Stimulated activated CD8-positive, alpha-beta memory T cell treated with anti-CD3 and anti-CD28 coated beads, Interleukin-4, amount 100 ng/mL, for 24 hours (primary cell): Measurements from ENCODE around the gene TMEM178B.

ENCODE experiments used
- DNase-seq: peaks from one replicate; pipeline ENCODE4 v3.0.0-alpha.2; 2020; ENCODE audit warnings: low read depth

The TMEM178B gene

DNA sequence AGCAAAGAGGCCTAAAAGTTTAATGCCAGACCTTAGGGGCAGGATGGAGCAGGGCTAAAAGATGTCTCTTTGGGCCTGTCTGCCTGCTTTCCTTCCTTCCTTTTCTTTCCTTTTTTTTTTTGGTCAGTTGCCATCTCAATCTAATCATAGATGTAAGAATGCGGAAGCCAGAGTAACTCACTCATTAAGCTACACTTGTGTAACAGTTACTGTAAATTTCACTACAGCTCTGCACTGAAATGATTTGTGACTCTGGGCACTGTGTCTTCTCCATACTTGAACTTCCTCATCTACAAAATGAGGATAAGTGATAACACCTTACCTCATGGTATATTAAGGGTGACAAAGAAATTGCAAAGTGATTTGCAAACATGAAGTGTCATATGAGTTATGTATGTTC is 401.8 kb downstream of the TMEM178B start:
- no peak for DNase-seq

- no peak for DNase-seq
Measured at GRCh38 chr7:141477865-141478264, 404.0 kb downstream of the TMEM178B start.

DNA sequence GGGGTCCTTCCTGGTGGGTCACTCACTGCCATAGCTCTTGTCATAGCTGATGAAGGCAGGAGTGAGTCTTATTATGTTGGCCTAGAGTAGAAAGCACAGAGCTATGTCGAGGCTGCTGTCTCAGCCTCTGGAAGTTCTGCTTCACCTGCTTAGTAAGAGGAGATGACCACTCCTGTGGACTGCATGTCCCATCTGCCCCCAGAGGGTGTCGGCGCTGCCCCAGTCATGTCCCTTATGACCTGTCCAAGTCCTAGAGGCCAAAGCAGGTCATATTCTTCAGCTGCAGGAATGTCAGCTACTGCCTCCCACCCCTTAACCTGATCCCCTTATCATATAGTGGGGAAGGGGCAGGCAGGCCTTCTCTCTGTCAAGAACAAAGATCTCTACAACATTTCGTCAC is 405.0 kb downstream of the TMEM178B start:
- no peak for DNase-seq

DNA sequence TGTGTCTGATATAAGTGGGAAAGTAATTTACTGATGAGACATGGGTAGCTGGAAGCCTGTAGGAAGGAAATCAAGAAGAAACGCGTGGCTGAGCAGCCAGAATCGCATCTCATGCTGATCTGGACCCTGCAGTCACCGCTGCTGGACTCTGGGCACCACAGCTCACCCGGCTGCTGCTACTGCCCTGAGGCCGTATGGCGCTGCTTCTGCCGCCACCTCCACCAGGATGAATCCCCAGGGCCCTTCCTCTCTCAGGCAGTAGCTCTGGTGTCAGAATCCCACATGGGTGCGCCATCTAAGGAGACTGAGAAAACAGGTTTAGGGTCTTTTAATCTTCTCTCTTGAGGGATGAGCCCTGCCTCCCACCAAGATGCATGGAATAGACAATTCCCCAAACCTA is 407.1 kb downstream of the TMEM178B start:
- no peak for DNase-seq

GRCh38 chr7:141481971-141482370 is 408.1 kb downstream of the TMEM178B start:
- no peak for DNase-seq

DNA sequence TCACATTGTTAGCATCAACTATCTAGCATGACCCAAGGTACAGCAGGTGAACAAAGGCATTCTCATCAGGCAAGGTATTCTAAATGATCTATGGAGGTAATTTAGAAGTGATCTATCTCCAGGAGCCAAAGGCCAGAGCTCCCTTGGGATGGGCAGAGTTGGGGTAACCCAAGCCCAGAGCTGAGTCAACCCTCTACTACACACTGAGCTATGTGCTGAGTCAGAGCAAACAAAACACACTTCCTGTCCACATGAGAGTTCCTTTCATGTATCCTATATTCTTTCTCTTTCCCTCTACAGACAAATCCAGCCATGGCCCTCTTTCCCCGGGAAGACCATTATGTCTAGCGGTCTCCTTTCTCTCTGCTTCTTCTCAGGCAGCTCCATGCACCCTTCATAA is 409.2 kb downstream of the TMEM178B start:
- DNase-seq, result no peak

DNA sequence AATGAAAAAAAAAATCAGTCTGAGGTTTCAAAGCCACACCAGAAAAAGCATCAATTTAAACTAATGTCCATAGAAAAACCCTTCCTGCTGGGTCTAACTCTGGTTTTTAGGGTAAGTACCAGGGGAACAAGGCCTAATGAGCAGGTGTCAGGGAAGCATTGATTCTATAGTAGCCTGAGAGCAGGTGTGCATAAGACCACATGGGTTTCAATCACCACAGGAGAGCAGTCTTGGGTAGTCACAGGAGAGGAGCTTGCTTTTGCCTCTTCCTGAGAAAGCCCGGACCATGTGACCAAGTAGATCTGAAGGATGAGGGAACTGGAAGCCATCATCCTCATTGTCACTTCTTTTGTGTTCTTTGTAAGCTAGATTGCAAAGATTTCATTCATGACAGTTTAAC is 411.0 kb downstream of the TMEM178B start:
- DNase-seq, result no peak

DNA sequence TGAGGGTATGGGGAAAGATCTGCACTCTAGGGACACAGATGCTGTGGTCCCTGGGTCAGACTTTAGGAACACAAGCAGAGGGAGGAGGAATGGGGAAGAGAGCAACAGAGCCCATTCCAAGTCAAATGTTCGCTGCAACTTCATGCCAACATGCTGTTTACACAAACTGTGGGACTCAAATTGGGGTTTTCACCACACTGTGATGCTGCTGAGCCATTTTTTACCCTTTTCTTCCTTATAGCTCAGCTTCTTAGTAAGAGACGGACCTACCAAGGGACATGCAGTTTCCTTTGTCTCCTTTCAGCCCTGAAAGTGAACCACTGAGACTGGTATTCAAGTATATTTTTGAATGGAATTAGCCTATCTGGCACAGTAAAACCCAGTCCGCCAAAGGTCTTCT is 413.1 kb downstream of the TMEM178B start:
- DNase-seq, result no peak

GRCh38 chr7:141490474-141490873 is 416.6 kb downstream of the TMEM178B start:
- no peak for DNase-seq

DNA sequence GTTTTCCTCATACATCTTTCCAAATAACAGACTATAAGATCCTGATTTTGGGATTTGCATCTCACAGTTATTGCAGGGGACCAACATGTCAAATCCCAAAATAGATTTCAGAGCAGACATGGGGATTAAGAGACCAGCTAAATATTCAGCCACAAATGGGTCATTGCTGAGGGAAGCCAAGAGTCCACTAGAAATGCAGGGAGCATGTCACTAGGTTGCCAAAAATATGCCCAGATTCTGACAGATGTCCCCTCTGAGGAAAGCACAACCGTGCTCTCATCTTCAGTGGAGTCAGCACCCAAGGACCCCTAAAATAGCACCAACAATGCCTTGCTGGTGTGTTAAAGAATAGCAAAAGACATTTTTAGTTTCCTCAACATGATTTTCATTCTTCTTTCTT is 421.2 kb downstream of the TMEM178B start:
- no peak for DNase-seq

GRCh38 chr7:141497391-141497790 is 423.5 kb downstream of the TMEM178B start:
- DNase-seq, result no peak

DNA sequence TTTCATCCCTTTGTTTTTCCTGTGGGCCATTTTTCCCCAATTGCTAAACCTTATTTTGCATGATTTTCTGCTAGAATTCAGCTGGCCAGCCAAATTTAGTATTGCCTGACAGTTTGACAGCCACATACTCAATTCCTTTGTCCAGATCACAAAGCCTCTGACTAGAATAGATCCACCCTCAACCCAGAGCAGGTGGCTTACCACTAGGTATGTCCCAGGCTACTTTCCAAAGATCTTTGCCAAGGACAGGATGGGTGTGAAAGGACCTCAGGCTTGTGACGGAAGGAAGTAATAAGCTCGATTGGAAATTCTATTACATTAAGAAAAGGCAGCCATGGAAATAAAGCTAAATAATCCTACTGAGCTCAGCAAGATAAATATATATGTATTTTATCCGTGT is 426.7 kb downstream of the TMEM178B start:
- no peak for DNase-seq

DNA sequence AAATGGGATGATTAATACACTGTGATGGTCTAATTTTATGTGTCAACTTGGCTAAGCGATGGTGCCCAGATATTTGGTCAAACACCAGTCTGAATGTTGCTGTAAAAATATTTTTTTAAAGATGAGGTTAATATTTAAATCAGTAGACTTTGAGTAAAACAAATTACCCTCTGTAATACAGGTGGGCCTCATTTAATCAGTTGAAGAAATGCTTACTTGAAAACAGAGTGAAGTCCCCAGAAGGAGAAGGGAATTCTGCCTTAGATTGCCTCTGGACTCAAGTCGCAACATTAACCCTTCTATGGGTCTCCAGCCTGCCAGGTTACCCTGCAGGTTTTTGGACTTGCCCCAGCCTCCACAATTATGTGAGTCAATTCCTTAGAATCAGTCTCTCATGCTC is 427.6 kb downstream of the TMEM178B start:
- no peak for DNase-seq

- no peak for DNase-seq
Measured at GRCh38 chr7:141511316-141511675, 437.4 kb downstream of the TMEM178B start.

DNA sequence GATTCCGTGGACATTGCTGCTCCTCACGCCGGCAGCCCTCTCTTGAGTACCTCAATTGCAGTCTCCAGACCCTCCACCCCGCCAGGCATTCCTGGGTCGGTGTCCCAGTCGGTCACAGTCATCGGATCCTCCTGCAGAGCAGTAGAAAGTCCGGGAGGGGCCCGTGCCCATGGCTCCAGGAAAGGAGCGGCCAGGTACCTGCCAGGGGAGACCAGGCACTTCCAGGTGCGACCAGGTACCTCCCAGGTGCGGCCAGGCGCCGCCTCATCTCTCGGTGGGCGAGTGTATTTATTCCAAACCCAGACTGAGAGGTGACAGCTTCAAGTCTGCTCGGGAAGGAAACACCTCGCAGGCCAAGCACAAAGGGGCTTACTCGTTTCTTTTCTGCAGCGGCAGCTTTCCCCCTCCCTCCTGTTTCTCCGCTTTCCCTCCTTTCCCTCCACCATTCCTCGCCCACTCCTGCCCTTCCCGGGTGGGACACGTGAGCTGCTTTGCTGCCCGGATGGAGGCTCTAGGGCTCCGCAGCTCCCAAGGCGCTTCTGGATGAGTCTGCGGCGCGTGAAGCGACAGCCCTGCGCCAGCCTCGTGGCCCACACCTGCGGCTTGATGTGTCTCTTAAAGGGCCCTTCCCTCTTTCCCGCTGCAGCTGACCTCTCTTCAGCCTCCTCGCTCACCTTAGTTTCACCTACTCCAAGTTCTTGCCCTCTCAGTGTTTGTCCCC is 438.0 kb downstream of the TMEM178B start:
- DNase-seq, result no peak

GRCh38 chr7:141512597-141512996 is 438.7 kb downstream of the TMEM178B start:
- no peak for DNase-seq

DNA sequence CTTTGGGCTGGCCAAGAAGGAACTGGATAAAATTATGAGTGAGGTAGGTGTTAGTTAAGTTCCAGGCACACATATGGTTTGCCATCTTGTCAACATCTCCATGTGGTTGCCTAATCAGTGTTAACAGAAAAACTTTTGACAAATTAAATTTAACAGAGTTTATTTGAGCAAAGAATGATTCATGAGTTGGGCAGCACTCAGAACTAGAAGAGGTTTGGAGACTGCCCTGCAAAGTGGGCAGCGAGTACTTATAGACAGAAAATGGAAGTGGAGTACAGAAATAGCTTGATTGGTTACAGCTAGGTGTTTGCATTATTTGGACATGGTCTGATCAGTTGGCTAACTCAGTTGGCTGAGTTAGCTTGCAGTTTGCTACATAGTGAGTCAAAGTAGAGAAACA is 439.9 kb downstream of the TMEM178B start:
- DNase-seq, result no peak

DNA sequence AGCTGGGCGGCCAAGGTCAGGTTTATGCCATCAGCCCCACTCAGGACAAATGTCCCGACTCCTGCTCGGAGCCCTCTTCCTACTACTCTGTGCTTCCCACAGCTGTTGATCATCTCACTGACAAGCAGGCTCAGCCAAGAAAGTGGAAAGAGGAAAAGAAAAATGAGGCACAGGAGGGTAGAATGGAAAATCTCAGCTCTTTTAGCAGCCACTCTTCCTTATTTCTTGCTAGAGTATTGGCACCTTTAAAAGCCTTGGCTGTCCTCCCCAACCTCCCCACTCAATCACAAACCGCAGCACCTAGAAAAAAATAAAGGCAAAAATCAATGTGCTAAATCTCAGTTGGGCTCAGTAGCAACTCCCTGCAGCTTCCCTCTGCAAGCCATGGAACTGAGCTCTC is 442.1 kb downstream of the TMEM178B start:
- no peak for DNase-seq

- no peak for DNase-seq
Measured at GRCh38 chr7:141519623-141520022, 445.8 kb downstream of the TMEM178B start.

DNA sequence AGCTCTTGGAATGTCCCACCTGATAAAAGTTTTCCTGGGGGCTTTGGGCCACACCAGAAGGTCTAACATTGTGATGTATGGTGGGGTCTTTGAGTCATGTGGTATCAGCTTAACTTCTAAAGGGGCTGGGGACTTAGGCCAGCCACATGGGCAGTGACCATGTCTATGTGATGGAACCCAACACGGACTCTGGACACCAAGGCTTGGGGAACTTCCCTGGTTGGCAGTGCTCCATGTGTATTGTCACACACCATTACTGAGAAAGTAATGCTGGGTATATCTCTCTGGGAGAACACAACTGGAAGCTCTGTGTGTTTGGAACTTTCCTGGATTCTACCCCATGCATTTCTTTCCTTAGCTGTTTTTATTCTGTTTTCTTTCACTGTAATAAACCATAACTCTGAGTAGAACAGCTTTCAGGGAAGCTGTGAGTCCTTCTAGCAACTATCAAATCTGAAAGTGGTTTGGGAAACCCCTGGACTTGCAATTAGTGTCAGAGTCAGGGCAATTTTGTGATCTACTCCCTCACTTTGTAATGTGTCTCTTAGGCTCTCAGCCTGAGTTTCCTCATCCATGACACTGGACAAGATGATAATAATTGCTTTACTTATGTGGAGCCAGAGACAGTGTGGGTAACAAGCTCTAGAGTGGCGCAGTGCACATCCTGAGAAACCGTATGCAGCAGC is 448.9 kb downstream of the TMEM178B start:
- no peak for DNase-seq

DNA sequence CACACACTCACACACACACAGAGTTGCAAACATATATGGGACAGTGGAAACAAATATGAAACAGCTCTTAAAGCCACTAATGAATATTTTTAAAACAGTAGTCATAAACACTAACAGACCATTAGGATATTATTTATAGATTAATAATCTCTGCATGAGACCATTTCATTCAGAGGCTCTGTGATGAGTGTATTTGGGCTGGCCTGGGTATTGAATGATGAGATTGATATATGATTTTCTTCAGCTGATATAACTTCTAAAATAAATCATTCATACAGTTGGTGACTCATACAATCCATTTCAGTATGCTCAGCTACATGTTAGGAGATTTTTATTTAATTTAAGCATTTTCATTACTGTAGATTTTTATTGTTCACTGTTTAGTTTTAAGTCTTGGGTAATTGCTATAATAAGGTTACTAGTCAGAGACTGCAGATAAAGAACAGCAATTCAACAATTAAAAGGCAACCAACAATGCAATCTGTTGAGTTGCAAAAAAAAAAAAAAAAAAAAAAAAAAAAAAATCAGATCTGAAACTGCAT is 452.2 kb downstream of the TMEM178B start:
- DNase-seq, result no peak

- no peak for DNase-seq
Measured at GRCh38 chr7:141527076-141527475, 453.2 kb downstream of the TMEM178B start.

- no peak for DNase-seq
Measured at GRCh38 chr7:141528399-141528798, 454.5 kb downstream of the TMEM178B start.
